ENCODE results near the gene ZNF436. TPM values are rescaled to one million over a fixed set of nuclear protein-coding genes. Genes with fewer than 3 reads are reported as not detected.
A peak's percentile ranks its signal among the peaks of the same experiment; 100 is the strongest.

The ZNF436 gene
- total and polyA plus RNA-seq, 7 experiments from 2014 or later: 2.9 to 11.7 (median 5.1) TPM

- no peak overlapping the region for H3K27ac Mint-ChIP-seq
- H3K9me3 ChIP-seq (ENCODE audit: control insufficient read depth in 2 of 3, low read length in 3 of 3): no peaks in the 10 kb centered on the region
- H3K27ac ChIP-seq (ENCODE audit: low read depth, low read length): no peak overlapping the region
- CTCF ChIA-PET: no interaction called here
- H3K36me3 ChIP-seq (ENCODE audit: control insufficient read depth in 2 of 3, insufficient read depth in 3 of 3, low read length in 3 of 3): peaks cover 0 to 57% (median 4%) of the 10 kb centered on the region in 3 experiments
- H3K4me1 Mint-ChIP-seq: peaks cover 10 to 14% (median 12%) of the 10 kb centered on the region in 7 donors
- intact Hi-C loops (cut with micrococcal nuclease): loop anchor here (2.0 to 10.0 kb wide), 4 partner anchors 37 to 311 kb away; partner anchors contain the start of genes HTR1D (in 1 of the 2) and ZNF436 (in 1 of the 2)
- no peak overlapping the region for H3K4me3 Mint-ChIP-seq
- no peaks in the 10 kb centered on the region for H3K27me3 Mint-ChIP-seq
- no peak overlapping the region for H3K4me3 ChIP-seq (ENCODE audit: low read length)
- ATAC-seq: no peak
- POLR2A ChIA-PET: interaction anchor here (0.7 kb wide), 1 partner anchor 258 kb away, joined by 5 read pairs; no protein-coding TSS in a partner anchor
- no peaks in the 10 kb centered on the region for H3K9me3 Mint-ChIP-seq
- no peak for DNase-seq
- peaks cover 0 to 20% (median 7%) of the 10 kb centered on the region in 5 donors for H3K36me3 Mint-ChIP-seq
- no peaks in the 10 kb centered on the region for H3K27me3 ChIP-seq (ENCODE audit: control insufficient read depth in 2 of 2, insufficient read depth in 2 of 2, low read length in 2 of 2)
- H3K4me1 ChIP-seq (ENCODE audit: control insufficient read depth in 2 of 2, insufficient read depth in 2 of 2, low read length in 2 of 2): peaks cover 4 to 9% of the 10 kb centered on the region in 2 donors
Observed at GRCh38 chr1:23405946-23406345, 36.3 kb upstream of the ZNF436 start.

GRCh38 chr1:23403735-23404486, 34.3 kb upstream of the ZNF436 start:
- Histone ChIP-seq H3K4me3 (ENCODE audit: low read length) (no peak overlapping the region), H3K9me3 (ENCODE audit: control insufficient read depth in 2 of 3, low read length in 3 of 3) (no peaks in the 10 kb centered on the region), H3K27me3 (ENCODE audit: control insufficient read depth in 2 of 2, insufficient read depth in 2 of 2, low read length in 2 of 2) (no peaks in the 10 kb centered on the region), H3K4me1 (ENCODE audit: control insufficient read depth in 2 of 2, insufficient read depth in 2 of 2, low read length in 2 of 2) (peaks cover 4 to 9% of the 10 kb centered on the region in 2 donors), H3K27ac (ENCODE audit: low read depth, low read length) (no peak overlapping the region), H3K36me3 (ENCODE audit: control insufficient read depth in 2 of 3, insufficient read depth in 3 of 3, low read length in 3 of 3) (peaks cover 0 to 61% (median 2%) of the 10 kb centered on the region in 3 experiments)
- H3K4me3 Mint-ChIP-seq: no peak overlapping the region
- H3K27ac Mint-ChIP-seq: peak overlapping the region in 5 of 9 donors; percentile 16 to 76 (median 51)
- no peaks in the 10 kb centered on the region for H3K9me3 Mint-ChIP-seq
- ATAC-seq: peak; percentile 92
- peaks cover 0 to 20% (median 7%) of the 10 kb centered on the region in 5 donors for H3K36me3 Mint-ChIP-seq
- POLR2A ChIA-PET: interaction anchor here (0.6 to 0.8 kb wide), 2 partner anchors 18 to 160 kb away, joined by 3 read pairs; no protein-coding TSS in a partner anchor
- H3K27me3 Mint-ChIP-seq: no peaks in the 10 kb centered on the region
- peaks cover 10 to 14% (median 12%) of the 10 kb centered on the region in 7 donors for H3K4me1 Mint-ChIP-seq
- CTCF ChIA-PET: interaction anchor here (1.0 to 1.9 kb wide), 5 partner anchors 18 to 220 kb away, joined by 3 to 6 read pairs (median 4); no protein-coding TSS in a partner anchor
- DNase-seq: peak; percentile 62 to 83 (median 73)
- intact Hi-C loops (cut with micrococcal nuclease): loop anchor here (1.0 to 10.0 kb wide), 8 partner anchors 35 to 427 kb away; partner anchors contain the start of genes ZNF436 (in 2 of the 2), HNRNPR (in 1 of the 2) and HTR1D (in 1 of the 2)

- ChIA-PET CTCF (interaction anchor here (0.8 to 1.9 kb wide), 8 partner anchors 9 to 575 kb away, joined by 3 to 6 read pairs (median 4); no protein-coding TSS in a partner anchor), POLR2A (no interaction called here)
- no peak for DNase-seq
- Mint-ChIP-seq H3K4me1 (peaks cover 10 to 14% (median 12%) of the 10 kb centered on the region in 7 donors), H3K27ac (peak overlapping the region in 2 of 9 donors; percentile 16 to 76), H3K4me3 (no peak overlapping the region), H3K36me3 (peaks cover 0 to 20% (median 7%) of the 10 kb centered on the region in 5 donors), H3K27me3 (no peaks in the 10 kb centered on the region), H3K9me3 (no peaks in the 10 kb centered on the region)
- peaks cover 0 to 55% (median 0%) of the 10 kb centered on the region in 3 experiments for H3K36me3 ChIP-seq (ENCODE audit: control insufficient read depth in 2 of 3, insufficient read depth in 3 of 3, low read length in 3 of 3)
- ATAC-seq: no peak
- no peaks in the 10 kb centered on the region for H3K27me3 ChIP-seq (ENCODE audit: control insufficient read depth in 2 of 2, insufficient read depth in 2 of 2, low read length in 2 of 2)
- no peaks in the 10 kb centered on the region for H3K9me3 ChIP-seq (ENCODE audit: control insufficient read depth in 2 of 3, low read length in 3 of 3)
- H3K27ac ChIP-seq (ENCODE audit: low read depth, low read length): no peak overlapping the region
- intact Hi-C loops (cut with micrococcal nuclease): loop anchor here (5.0 to 10.0 kb wide), 3 partner anchors 76 to 426 kb away; no protein-coding TSS in a partner anchor
- peaks cover 4 to 9% of the 10 kb centered on the region in 2 donors for H3K4me1 ChIP-seq (ENCODE audit: control insufficient read depth in 2 of 2, insufficient read depth in 2 of 2, low read length in 2 of 2)
- H3K4me3 ChIP-seq (ENCODE audit: low read length): no peak overlapping the region
Observed at GRCh38 chr1:23403355-23403734, 33.7 kb upstream of the ZNF436 start.

GRCh38 chr1:23403038-23403336, 33.4 kb upstream of the ZNF436 start:
- Mint-ChIP-seq H3K4me3 (no peak overlapping the region), H3K27me3 (no peaks in the 10 kb centered on the region)
- no peak overlapping the region for H3K27ac ChIP-seq (ENCODE audit: low read depth, low read length)

GRCh38 chr1:23402286-23403037, 32.8 kb upstream of the ZNF436 start:
- Mint-ChIP-seq H3K4me1 (peaks cover 10 to 14% (median 12%) of the 10 kb centered on the region in 7 donors), H3K27me3 (no peaks in the 10 kb centered on the region), H3K36me3 (peaks cover 0 to 27% (median 8%) of the 10 kb centered on the region in 5 donors), H3K27ac (peak overlapping the region in 1 of 9 donors; percentile 70), H3K4me3 (no peak overlapping the region), H3K9me3 (no peaks in the 10 kb centered on the region)
- DNase-seq (no peak), ATAC-seq (peak; percentile 60)
- no peak overlapping the region for H3K4me3 ChIP-seq (ENCODE audit: low read length)
- H3K4me1 ChIP-seq (ENCODE audit: control insufficient read depth in 2 of 2, insufficient read depth in 2 of 2, low read length in 2 of 2): peaks cover 4 to 9% of the 10 kb centered on the region in 2 donors
- H3K27ac ChIP-seq (ENCODE audit: low read depth, low read length): no peak overlapping the region
- intact Hi-C loops (cut with micrococcal nuclease): loop anchor here (5.0 to 10.0 kb wide), 3 partner anchors 75 to 425 kb away; no protein-coding TSS in a partner anchor
- CTCF ChIA-PET: interaction anchor here (0.5 to 1.9 kb wide), 8 partner anchors 9 to 574 kb away, joined by 3 to 6 read pairs (median 4); no protein-coding TSS in a partner anchor
- peaks cover 0 to 54% (median 0%) of the 10 kb centered on the region in 3 experiments for H3K36me3 ChIP-seq (ENCODE audit: control insufficient read depth in 2 of 3, insufficient read depth in 3 of 3, low read length in 3 of 3)
- POLR2A ChIA-PET: interaction anchor here (1.5 kb wide), 1 partner anchor 22 kb away, joined by 3 read pairs; the partner anchor contains the start of gene TCEA3
- H3K27me3 ChIP-seq (ENCODE audit: control insufficient read depth in 2 of 2, insufficient read depth in 2 of 2, low read length in 2 of 2): no peaks in the 10 kb centered on the region
- no peaks in the 10 kb centered on the region for H3K9me3 ChIP-seq (ENCODE audit: control insufficient read depth in 2 of 3, low read length in 3 of 3)

More at GRCh38 chr1:23403038-23403336, 33.4 kb upstream of the ZNF436 start:
- H3K27ac Mint-ChIP-seq: no peak overlapping the region
- Histone ChIP-seq H3K36me3 (ENCODE audit: control insufficient read depth in 2 of 3, insufficient read depth in 3 of 3, low read length in 3 of 3) (peaks cover 0 to 52% (median 0%) of the 10 kb centered on the region in 3 experiments), H3K4me3 (ENCODE audit: low read length) (no peak overlapping the region), H3K9me3 (ENCODE audit: control insufficient read depth in 2 of 3, low read length in 3 of 3) (no peaks in the 10 kb centered on the region), H3K4me1 (ENCODE audit: control insufficient read depth in 2 of 2, insufficient read depth in 2 of 2, low read length in 2 of 2) (peaks cover 4 to 9% of the 10 kb centered on the region in 2 donors), H3K27me3 (ENCODE audit: control insufficient read depth in 2 of 2, insufficient read depth in 2 of 2, low read length in 2 of 2) (no peaks in the 10 kb centered on the region)
- ChIA-PET POLR2A (no interaction called here), CTCF (interaction anchor here (0.8 to 1.9 kb wide), 7 partner anchors 9 to 575 kb away, joined by 3 to 6 read pairs (median 4); no protein-coding TSS in a partner anchor)
- no peaks in the 10 kb centered on the region for H3K9me3 Mint-ChIP-seq
- peaks cover 0 to 21% (median 7%) of the 10 kb centered on the region in 5 donors for H3K36me3 Mint-ChIP-seq
- ATAC-seq: no peak
- H3K4me1 Mint-ChIP-seq: peaks cover 10 to 14% (median 12%) of the 10 kb centered on the region in 7 donors
- intact Hi-C loops (cut with micrococcal nuclease): loop anchor here (5.0 to 10.0 kb wide), 3 partner anchors 76 to 426 kb away; no protein-coding TSS in a partner anchor
- no peak for DNase-seq

GRCh38 chr1:23401313-23401712, 31.7 kb upstream of the ZNF436 start:
- Mint-ChIP-seq H3K4me1 (peaks cover 10 to 14% (median 12%) of the 10 kb centered on the region in 7 donors), H3K27ac (no peak overlapping the region), H3K9me3 (no peaks in the 10 kb centered on the region), H3K27me3 (no peaks in the 10 kb centered on the region), H3K4me3 (no peak overlapping the region), H3K36me3 (peaks cover 0 to 35% (median 12%) of the 10 kb centered on the region in 5 donors)
- no peaks in the 10 kb centered on the region for H3K27me3 ChIP-seq (ENCODE audit: control insufficient read depth in 2 of 2, insufficient read depth in 2 of 2, low read length in 2 of 2)
- POLR2A ChIA-PET: interaction anchor here (0.5 to 1.5 kb wide), 3 partner anchors 12 to 61 kb away, joined by 3 to 4 read pairs (median 3); partner anchors contain the start of gene TCEA3
- no peak overlapping the region for H3K27ac ChIP-seq (ENCODE audit: low read depth, low read length)
- DNase-seq: no peak
- H3K36me3 ChIP-seq (ENCODE audit: control insufficient read depth in 2 of 3, insufficient read depth in 3 of 3, low read length in 3 of 3): peaks cover 0 to 55% (median 0%) of the 10 kb centered on the region in 3 experiments
- H3K4me3 ChIP-seq (ENCODE audit: low read length): no peak overlapping the region
- intact Hi-C loops (cut with micrococcal nuclease): loop anchor here (5.0 to 10.0 kb wide), 3 partner anchors 74 to 424 kb away; no protein-coding TSS in a partner anchor
- CTCF ChIA-PET: no interaction called here
- H3K9me3 ChIP-seq (ENCODE audit: control insufficient read depth in 2 of 3, low read length in 3 of 3): no peaks in the 10 kb centered on the region
- H3K4me1 ChIP-seq (ENCODE audit: control insufficient read depth in 2 of 2, insufficient read depth in 2 of 2, low read length in 2 of 2): peaks cover 4 to 9% of the 10 kb centered on the region in 2 donors
- no peak for ATAC-seq
